Measurements from ENCODE around the gene RASGRP3.
"Not testable (repeated sequence)": the region's sequence is repeated elsewhere in the genome, so short reads cannot be mapped to it uniquely, and the experiment has no call there.

Gene RASGRP3

DNA sequence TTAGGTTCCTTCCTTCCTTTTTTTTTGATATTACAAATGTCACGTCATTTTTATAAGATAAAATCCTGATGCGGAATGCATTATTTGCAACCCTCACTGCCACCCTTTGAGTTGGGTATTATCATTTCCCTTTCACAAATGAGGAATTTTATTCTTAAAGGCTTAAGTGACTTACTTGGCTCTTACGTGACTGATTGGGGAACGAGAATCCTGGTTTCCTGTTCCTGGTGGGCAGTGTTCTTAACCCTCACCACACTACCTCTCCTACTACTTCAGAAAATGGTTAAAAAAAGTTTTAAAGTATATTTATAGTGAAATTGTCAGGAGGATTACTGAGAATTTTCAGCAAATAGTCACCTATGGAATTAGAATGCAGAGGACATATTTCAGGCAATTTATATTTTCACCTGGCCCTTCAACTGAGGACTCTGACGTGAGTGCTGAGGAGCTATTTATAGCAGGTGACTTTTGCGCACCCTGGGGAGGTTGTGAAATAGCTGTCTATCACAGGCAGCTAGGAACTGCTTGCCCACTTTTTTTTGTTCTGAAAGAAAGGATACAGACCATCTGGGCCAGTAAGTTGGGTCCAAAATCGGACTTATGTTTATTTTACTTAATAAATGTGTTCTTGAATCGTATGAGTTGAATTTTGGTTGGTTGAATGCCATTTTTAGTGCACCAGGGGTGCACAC, 18.7 kb upstream of the RASGRP3 start:
- no peak for DNase-seq

DNA sequence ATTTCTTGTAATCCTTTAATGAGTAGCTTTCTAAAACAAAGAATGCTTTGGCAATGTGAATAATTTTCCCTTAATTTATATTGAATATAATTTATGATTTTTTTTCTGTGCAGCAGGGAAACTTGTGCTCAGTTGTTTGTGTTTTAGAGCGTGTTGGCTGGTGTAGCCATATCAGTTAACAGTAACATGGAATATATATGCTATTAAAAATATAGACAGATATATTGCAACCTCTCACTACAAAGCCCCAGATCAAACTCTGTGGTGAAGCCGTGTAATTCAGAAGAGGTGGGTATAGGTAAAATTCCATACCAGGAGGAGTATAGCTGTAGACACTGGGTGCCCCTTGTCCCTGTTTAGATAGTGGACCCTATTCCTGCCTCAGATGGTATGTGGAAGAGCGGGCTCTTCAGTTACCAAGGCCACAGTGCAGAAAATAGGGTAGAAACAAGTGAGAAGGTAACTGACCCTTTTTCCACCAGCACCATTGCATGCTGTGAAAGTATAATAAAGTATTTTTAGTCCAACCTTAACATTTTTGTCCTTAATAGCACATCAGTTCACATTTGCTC, 18.1 kb upstream of the RASGRP3 start:
- DNase-seq = no peak

DNA sequence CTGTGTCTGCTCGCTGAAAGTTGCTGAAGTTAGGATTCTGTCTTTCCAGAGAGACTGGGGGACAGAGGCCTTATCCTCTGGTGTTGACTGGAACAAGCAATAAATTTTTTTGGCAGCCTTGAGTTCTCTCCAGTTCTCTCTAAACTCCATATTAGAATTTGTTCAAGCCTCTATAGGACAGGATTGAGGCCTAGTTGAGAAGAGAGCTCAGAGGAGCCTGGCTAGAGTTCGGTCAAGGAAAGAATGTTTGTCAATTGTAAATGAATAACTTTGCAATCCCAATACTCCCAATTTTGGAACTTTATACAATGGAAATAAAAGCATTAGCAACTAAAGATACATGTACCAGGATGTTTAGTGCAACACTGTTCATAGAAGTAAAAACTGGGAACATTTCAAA, 16.7 kb upstream of the RASGRP3 start:
- no peak for DNase-seq

DNA sequence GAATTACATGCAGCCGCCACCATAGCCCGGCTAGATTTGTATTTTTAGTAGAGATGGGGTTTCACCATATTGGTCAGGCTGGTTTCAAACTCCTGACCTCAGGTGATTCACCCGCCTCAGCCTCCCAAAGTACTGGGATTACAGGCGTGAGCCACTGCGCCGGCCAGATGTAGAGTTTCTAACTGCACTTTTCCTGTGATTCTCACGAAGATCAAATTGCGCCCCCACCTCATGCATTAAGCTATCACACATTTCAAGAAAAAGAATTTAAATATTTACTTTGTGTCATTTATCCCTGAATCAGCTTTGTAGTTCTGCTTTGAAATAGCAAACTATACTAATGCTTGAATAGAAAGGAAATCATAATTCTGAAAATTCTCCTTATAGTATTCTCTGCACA, 13.9 kb upstream of the RASGRP3 start:
- not testable (repeated sequence) for DNase-seq

DNA sequence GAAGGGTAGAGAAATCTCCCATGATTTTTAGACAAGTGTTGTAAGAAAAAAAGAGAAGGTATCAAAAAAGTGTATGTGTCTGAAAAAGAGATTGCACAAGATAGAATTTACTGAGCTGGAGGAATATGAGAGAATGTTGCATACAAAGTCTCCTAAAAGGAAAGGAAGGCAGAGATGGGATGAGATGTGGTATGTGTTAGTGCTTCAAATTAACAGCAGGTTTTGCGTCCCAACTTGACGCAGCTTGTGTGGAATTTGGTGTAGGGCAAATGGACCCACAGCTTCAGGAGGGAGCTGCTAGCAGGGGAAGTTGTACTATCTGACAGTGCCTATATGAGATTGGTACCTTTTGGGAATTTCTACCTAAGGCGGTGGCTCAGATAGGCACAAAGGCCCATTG, 9.0 kb upstream of the RASGRP3 start:
- no peak for DNase-seq

DNA sequence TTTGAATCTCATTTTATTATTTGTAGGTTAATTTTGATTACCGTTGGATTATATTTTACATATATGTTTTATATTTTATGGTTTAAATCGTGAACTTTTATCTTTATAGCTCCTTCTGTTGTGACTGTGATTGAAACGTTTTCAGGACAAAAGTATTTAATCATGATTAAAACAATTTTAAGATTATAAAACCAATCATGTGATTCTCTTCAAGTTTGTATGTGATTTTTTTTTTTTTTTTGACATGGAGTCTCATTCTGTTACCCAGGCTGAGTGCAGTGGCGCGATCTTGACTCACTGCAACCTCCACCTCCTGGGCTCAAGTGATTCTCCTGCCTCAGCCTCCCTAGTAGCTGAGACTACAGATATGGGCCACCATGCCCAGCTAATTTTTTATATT, 7.2 kb upstream of the RASGRP3 start:
- no peak for DNase-seq

DNA sequence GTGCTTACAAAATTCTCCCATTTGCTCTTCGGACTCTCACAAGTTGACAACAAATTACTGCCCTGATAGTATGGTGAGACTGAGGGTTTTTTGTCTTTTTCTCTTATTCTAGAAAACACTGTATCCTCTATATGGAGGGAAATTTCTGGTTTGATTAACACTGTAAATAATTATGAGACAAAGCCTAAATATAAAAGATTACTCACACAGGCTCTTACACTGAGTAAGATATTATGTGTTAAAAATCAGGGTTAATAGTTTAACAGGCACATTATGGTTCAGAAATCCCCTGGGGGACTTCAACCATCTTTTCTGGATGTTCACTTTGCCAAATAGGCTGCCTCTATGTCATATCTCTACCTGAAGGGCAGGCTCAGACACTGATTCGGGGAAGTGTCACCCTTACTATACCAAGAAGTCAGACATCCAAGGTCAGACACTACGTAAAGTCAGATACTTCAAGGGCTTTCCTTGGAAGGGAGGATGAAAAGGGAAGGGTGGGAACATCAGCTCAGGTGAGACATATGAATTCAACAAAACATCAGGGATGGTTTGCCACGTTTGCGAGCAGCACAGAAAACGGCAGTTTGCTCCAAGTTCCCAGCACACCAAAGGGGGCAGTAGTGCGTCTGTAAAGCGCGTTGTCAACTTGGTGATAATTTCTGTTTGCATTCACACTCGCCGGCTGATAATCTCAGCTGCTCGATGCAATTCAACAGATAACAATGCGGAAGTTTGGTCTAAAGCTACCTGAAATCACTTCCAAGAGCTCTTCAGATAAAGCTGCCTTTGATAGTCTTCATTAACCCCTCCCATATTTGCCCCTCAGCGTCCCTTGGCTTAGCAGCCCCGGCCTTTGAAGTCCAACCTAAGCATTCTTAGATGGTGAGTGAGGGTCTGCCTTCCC, 972 bp upstream of the RASGRP3 start:
- DNase-seq = no peak

DNA sequence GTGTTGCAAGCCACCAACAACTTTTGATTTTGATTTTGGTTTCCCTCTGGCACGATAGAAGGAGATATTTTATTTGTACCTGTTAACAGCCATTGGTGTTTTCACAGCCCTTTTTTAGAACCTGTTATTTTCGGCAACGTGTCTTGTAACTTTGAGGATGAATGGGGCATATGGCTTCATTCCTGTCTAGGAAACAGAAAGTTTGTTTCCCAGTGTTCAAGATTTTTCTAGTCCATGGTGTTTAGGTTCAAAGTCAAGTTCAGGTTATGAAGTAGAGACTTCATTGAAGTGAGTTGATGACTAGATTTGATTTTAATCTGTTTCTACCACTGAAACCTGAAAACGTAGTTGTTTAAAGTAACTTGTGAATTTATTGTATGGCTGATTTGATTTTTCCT, 343 bp downstream of the RASGRP3 start:
- DNase-seq = no peak

DNA sequence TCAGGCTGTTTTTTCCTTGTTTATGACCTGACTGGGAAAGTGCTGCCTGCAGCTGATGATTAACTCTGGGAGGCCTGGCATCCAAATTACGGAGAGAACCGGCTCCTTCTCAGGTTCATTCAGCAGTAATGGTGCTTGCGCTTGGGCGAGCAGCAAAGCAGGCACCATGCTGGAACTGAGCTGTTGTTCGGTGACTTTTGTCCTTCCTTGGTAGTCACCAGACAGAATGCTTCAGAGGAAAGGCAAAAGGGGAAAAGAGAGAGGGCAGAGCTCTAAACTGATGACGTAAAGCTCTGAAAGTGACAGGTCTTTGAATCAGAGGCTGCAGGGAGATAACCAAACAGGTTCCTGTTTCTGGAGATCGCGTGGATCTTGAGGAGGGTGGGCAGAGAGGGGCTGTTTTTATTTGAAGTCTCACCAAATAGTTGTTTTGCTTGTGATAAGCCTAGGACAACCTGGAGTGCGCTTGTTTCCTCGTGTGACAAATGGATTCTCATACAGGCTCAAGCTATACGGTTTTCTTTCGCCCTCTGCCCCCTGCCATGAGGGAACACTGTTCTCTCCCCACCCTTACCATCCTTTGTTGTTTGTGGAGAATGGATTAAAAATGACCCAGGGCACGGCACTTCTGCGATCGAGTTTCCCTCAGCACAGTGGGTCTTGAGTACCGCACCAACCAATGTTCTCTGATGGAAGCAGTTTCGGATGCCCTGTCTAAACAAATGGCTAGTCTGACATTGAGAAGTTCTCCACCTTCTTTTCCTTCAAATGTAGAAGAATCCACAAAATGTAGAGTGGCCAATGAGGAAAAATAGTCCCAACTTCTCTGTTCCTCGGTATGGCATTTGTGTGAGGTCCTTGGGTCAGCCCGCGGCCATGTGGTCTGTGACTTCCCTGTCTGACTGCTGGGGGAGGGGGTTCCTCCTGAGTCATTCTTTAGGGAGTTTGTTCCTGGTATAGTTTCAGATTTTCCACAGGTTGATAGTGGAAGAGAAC, 1.3 kb downstream of the RASGRP3 start:
- DNase-seq = no peak

DNA sequence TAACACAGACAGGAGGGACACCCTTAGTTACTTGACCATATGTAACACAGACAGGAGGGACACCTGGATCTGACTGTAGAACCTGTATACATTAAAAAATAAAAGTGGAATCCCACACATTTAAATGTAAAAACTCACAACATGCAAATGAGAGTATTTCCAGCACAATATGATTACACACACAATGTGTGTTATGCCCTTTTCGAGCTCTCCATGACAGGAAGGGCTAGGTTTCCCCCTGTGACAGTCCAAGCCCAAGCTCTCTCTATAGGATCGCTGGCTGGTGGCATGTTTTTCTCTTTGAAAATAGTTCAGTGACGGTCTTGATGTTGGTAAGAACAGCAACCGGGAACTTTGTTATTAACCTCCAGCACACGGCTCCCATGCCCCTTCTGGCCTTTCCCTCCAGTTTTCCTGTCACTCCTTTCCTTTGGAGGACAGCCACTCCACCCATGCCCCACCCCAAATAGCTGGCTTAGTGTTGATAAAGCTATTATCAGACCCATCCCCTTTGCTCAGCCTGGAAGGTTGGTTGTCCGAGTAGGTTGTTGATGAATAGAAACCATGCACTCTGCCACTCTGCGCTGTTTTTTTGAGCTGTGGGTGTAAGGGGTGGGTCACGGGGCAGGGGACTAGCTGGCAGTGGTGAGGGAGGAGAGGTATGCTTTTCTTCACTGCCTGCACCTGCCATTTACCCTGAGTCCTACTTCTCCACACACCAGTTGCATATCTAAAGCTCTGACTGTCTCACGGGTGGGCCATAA, 2.7 kb downstream of the RASGRP3 start:
- no peak for DNase-seq

DNA sequence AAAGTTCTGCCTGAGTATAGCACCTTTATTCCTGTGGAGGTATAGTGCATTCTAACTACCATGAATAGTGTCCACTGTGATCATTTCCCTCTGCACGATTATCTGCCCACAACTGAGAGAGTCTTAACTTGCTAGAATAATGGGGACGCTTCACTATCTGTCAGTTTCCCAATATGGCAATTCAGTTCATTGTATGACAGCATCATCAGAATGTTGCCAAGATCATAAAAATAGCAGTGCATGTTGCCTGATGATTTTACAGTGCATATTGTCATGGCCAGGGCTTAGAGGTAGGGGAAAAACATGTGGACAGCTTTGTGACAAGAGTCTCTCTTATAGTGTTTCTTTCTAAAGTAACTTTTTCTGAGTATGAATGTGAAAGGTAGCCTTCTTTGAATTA, 6.1 kb downstream of the RASGRP3 start:
- no peak for DNase-seq

DNA sequence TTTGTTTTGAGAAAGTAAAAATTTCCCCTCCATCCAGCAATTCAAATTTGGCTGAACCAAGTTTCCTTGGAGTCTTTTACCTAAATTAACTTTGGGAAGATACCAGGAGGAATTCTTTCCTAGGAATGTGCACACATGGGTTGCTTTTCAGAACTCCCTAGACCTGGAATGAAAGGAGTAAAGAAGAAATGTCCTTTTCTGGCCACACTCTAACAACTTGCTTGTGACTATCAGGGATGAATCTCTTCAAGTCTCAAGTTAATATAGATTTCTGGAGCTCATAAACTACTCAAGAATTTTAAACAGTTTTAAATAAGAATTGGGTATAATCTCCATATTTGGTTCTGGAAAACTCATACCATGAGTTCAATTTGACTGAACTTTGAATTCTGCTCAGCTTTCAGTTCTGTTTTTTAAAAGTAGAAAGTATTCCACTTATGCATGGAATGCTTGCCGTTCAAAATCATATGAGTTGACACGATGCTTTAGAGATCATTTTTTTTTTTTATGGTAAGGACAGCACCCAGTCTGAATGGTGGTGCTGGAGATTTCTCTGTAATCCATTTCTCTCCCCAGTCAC, 7.7 kb downstream of the RASGRP3 start:
- DNase-seq = no peak

DNA sequence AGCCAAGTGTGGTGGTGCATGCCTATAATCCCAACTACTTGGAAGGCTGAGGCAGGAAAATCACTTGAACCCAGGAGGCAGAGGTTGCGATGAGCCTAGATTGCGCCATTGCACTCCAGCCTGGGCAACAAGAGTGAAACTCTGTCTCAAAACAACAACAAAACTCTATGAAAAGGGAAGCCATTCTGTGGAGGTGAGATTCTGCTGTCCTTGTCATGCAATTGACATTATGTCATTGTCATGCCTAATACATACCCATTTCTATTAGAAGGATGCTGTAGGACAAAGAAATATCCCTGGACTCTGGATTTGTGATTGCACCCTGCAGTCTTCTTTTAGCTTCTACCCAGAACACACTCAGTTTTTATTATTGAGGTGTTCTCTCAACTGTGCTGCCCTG, 8.6 kb downstream of the RASGRP3 start:
- DNase-seq = no peak

DNA sequence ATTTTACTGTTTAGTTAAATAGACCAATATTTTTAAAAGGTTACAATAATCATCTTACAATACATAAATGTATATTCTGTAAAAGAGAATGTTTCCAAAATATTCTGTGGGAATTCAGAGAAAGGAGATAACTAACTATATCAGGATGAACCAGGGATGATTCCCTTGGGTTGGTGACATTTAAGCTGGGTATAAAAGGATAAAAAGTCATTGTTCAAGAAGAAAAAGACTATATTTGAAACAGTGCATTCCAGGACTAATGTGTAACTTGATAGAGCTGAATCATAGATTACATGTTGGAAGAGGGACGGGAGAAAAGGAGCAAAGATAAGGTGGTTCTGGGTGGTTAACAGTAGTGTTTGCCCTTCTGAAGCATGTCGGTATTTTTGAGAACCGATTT, 10.1 kb downstream of the RASGRP3 start:
- no peak for DNase-seq

DNA sequence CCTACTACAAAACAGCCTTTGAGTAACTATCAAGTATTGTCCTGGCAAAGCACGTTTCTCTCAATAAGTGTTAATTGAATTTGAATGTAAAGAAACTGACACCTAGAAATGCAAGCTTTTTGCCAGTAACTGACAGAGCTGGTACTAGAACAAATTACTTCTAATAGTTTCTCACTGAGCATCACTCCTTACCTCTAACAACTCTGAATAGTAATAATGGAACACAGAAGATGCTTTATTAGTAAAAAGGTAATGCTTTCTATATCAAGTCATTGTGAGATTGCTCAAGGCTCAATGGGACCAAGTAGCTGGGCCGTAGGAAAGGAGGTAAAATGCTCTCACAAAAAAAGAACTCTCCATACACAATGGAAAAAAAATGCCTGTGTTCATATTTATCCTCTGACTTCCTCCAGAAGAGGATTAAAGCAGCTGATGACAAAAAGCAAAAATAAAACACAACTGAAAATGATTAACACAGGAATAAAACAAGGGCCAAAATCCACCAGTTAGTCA, 11.8 kb downstream of the RASGRP3 start:
- no peak for DNase-seq

DNA sequence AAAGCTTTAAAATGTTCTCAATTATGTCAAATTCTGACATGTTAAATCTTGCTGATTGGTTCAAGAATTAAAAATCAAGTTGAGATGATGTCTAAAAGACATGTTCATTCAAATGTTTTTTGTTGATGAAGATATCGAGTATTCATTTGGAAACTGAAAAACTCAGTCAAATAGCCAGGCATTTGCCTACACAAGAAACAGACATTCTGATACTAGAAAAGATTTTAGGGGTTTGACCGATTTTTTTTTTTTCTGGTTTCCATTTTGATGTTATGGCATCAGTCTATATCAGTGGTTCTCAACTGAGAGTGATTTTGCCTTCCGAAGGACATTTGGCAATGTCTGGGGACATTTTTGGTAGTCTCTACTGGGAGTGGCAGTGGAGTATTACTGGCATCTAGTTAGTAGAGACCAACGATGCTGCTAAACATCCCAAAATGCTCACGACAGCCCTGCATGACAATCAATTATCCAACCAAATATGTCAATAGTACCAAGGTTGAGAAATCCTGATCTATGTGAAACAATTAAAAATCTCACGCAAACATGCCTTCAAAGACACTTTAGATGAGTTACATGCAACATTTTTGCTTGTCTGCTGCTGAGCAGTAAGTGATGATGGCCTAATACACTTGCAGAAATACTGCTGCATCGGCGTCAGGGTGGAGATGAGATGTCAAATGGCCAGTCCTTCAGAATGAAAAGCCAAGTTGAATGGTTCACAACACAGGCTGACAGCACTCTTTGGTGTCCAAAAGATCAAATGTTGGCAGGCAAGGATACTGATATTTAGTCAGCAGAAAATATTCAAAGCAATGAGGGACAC, 12.5 kb downstream of the RASGRP3 start:
- DNase-seq = no peak

DNA sequence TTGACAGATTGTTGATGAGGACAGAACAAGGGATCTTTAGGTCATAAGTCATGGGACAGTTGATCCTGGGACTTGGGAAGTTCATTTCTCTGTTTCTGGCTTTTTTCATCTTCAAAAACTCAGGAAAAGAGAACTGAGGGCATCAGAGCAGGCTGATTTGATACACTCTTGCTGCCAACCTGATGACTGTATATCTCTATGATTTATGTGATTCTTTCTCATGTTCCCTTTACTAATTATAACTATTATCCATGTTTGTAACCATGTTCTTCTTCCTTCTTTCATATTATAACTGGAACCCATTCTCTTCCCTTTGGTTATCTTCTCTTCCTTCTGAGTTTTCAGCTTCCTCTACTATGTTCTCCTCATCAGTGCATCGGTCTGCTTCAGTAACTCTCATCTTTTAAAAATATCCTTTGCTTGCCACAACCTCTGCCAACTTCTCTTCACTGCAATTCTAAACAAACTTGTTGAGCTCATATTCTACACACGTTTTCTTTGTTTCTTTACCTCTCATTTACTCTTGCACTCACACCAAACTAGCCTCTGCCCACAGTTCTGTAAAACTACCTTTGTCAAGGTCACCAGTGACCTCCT, 13.5 kb downstream of the RASGRP3 start:
- DNase-seq = no peak

DNA sequence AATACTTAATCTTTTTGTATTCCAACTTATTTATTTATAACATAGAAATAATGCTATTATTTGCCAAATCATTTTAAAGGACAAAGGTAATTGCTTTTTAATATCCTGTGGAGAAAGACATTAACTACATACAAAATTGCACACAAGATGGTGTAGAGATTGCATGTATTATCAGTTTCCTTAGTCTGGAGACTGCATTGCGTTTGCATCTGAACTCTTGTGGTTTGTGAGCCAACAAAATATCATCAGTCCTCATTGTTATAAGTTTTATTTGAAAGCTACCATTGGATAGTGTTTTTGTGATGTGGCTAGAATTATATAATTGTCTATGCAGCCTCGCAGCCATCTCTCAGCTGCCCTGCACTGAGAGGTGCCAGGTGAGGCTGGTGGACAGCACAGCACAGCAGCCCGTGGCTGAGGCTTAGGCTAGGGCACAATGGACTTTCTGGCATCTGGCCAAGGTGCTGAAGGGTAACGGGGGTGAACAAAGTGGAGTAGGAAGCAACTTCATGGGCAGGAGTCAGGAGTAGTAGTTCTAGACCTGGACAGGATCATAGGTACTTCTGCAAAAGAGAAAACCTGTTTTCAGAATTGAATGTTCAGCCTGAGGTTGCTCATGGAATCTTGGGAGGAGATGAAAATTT, 15.1 kb downstream of the RASGRP3 start:
- DNase-seq = no peak

DNA sequence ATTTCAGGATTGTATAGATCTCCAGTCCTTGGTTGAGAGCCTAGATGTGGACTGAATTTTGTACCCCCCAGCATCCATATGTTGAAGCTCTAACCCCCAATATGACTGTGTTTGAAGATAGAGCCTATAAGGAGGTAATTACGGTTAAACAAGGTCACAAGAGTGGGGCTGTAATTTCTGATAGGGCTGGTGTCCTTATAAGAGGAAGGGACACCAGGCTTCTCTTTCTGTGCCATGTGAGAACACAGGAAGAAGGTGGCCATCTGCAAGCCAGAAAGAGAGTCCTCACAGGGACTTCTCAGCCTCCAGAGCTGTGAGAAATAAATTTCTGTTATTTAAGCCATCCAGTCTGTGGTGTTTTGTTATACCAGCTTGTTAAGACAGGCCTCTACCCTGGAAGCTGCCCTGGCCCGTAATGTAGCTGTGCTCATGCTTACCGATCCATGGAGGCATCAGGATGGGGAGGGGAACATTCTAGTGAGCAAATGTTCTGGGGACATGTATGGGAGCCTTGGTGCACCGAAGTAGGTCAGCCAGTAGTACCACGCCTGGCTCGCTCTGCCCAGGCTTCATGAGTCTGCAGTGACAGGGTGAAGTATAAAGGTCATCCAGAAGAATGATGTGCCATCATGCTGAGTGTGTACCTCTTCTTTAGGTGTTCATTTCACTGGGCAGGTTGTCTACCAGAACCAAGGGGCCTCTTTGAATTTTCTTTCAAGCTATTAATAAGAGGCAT, 16.1 kb downstream of the RASGRP3 start:
- DNase-seq = no peak

Data from activated gamma-delta T cell (primary cell).